K562 (cell line): ENCODE results near the gene ITGAE. TPM values are rescaled to one million over a fixed set of nuclear protein-coding genes. Genes with fewer than 3 reads are reported as not detected.

ENCODE experiments used
- CCAR2 ChIP-seq: fragments of 200-400 bp; formaldehyde crosslinking; IDR thresholded peaks from 2 replicates; pipeline ENCODE4 v1.6.1; 2017; ENCODE audit warnings: mild to moderate bottlenecking, low read depth, low read length
- DACH1 ChIP-seq: fragments of 450-650 bp; IDR thresholded peaks from 2 replicates; pipeline ENCODE4 v1.6.1; 2018; ENCODE audit not compliant: partially characterized antibody
- EGR1 ChIP-seq: fragments of 450-650 bp; conservative IDR thresholded peaks from 2 replicates; pipeline ENCODE4 v1.6.1; 2017; ENCODE audit warnings: mild to moderate bottlenecking
- LARP7 ChIP-seq: fragments of 450-650 bp; IDR thresholded peaks from 2 replicates; pipeline ENCODE4 v1.6.1; 2016
- NCOA6 ChIP-seq: fragments of 450-650 bp; IDR thresholded peaks from 2 replicates; pipeline ENCODE4 v1.6.1; 2017; ENCODE audit warnings: mild to moderate bottlenecking
- PRPF4 ChIP-seq: fragments of 200-400 bp; formaldehyde crosslinking; IDR thresholded peaks from one replicate; pipeline ENCODE4 v1.6.1; 2017; ENCODE audit warnings: low read length, low read depth, mild to moderate bottlenecking; ENCODE audit not compliant: insufficient read depth, poor library complexity, severe bottlenecking
- PYGO2 ChIP-seq: fragments of 450-650 bp; IDR thresholded peaks from 2 replicates; pipeline ENCODE4 v1.6.1; 2016; ENCODE audit warnings: mild to moderate bottlenecking, missing genetic modification characterization, moderate library complexity, missing compliant biosample characterization
- TBP ChIP-seq: optimal IDR thresholded peaks from 2 replicates; pipeline ENCODE3; 2011; ENCODE audit warnings: low read depth, low read length, improper control_type of control experiment
- TEAD1 ChIP-seq, 2 experiments: fragments of 450-650 bp in 1 of 2; sonication (generic) in 1 of 2; formaldehyde crosslinking; IDR thresholded peaks; 2 replicates each; pipeline versions ENCODE4 v1.4.0 to v1.8.0; 2020 to 2022; ENCODE audit warnings: mild to moderate bottlenecking in 2 of 2, missing genetic modification reagents in 1 of 2
- YY1 ChIP-seq, 3 experiments: IDR thresholded peaks; 2 replicates each; pipeline ENCODE4 v1.6.1; 2011; ENCODE audit warnings: low read length in 2 of 3, mild to moderate bottlenecking in 2 of 3, moderate library complexity in 2 of 3, borderline replicate concordance in 1 of 3, control low read depth in 1 of 3, low read depth in 1 of 3; ENCODE audit not compliant: insufficient read depth in 3 of 3, insufficient replicate concordance in 2 of 3, control insufficient read depth in 1 of 3, insufficient read length in 1 of 3; ENCODE audit errors: extremely low read depth in 1 of 3
- ZKSCAN3 ChIP-seq: fragments of 250-450 bp; sonication (Bioruptor Pico); IDR thresholded peaks from 2 replicates; pipeline ENCODE4 v1.4.0; 2020
- ZNF41 ChIP-seq: fragments of 250-450 bp; sonication (Bioruptor Pico); conservative IDR thresholded peaks from 2 replicates; pipeline ENCODE4 v1.4.0; 2020; ENCODE audit warnings: mild to moderate bottlenecking
- ZNF584 ChIP-seq: fragments of 200-800 bp; sonication (Bioruptor generic); IDR thresholded peaks from 2 replicates; pipeline ENCODE4 v1.6.1; 2016; ENCODE audit warnings: low read depth, mild to moderate bottlenecking, missing genetic modification characterization, missing compliant biosample characterization
- ZNF644 ChIP-seq: fragments of 200-800 bp; sonication (Bioruptor generic); IDR thresholded peaks from 2 replicates; pipeline ENCODE4 v1.6.1; 2016; ENCODE audit warnings: low read depth, missing genetic modification characterization, missing compliant biosample characterization
- polyA plus RNA-seq, 8 experiments: library from polyadenylated mRNA; depleted of rRNA in 4 of 8; stranded (reverse) in 5 of 8; unstranded in 3 of 8; fragments of >200 nt; fragmentation: Nextera tagmentation in 2 of 8; fragmentation: Illumina TruSeq in 1 of 8; extraction: Ambion mirVana in 2 of 8; extraction: Trizol in 1 of 8; gene quantifications; 2 replicates each; pipeline versions ENCODE4 v1.2.1 to v1.2.3, GENCODE V29; 2011 to 2014; ENCODE audit warnings: inconsistent platforms in 1 of 8, missing spikeins in 1 of 8
- total RNA-seq, 7 experiments: library from RNA; depleted of rRNA in 6 of 7; stranded (reverse); fragments of >200 nt in 6 of 7; fragmentation: Illumina TruSeq in 2 of 7; extraction: Trizol in 2 of 7; gene quantifications; 2 replicates each; pipeline versions ENCODE4 v1.2.1 to v1.2.3, GENCODE V29; 2011 to 2021; ENCODE audit warnings: low replicate concordance in 1 of 7
- TF ChIP-seq, protein P1 (sequence below): fragments of 250-450 bp; sonication (Bioruptor Pico); IDR thresholded peaks from 2 replicates; pipeline ENCODE4 v1.5.0; 2020; ENCODE audit warnings: mild to moderate bottlenecking, borderline replicate concordance
- TF ChIP-seq, protein P2 (sequence below): fragments of 450-650 bp; formaldehyde crosslinking; IDR thresholded peaks from 2 replicates; pipeline ENCODE4 v1.4.0; 2020; ENCODE audit warnings: mild to moderate bottlenecking, mixed read lengths
- TF ChIP-seq, protein P3 (sequence below): sonication (generic); formaldehyde crosslinking; IDR thresholded peaks from 2 replicates; pipeline ENCODE4 v1.8.0; 2022; ENCODE audit warnings: mild to moderate bottlenecking, low read depth, missing genetic modification reagents
- TF ChIP-seq, protein P4 (sequence below): fragments of 250-450 bp; sonication (Bioruptor Pico); IDR thresholded peaks from 2 replicates; pipeline ENCODE4 v1.8.0; 2022; ENCODE audit warnings: inconsistent platforms, mild to moderate bottlenecking, moderate library complexity, borderline replicate concordance
- TF ChIP-seq, protein P5 (sequence below): IDR thresholded peaks from 2 replicates; pipeline ENCODE4 v1.6.1; 2016; ENCODE audit warnings: missing genetic modification characterization, missing compliant biosample characterization

ITGAE gene
- total and polyA plus RNA-seq, 9 of the 15 experiments (the other 6 are each of a cell fraction or from before 2014, with no cell fraction given): 14.8 to 160 (median 27.0) TPM

DNA sequence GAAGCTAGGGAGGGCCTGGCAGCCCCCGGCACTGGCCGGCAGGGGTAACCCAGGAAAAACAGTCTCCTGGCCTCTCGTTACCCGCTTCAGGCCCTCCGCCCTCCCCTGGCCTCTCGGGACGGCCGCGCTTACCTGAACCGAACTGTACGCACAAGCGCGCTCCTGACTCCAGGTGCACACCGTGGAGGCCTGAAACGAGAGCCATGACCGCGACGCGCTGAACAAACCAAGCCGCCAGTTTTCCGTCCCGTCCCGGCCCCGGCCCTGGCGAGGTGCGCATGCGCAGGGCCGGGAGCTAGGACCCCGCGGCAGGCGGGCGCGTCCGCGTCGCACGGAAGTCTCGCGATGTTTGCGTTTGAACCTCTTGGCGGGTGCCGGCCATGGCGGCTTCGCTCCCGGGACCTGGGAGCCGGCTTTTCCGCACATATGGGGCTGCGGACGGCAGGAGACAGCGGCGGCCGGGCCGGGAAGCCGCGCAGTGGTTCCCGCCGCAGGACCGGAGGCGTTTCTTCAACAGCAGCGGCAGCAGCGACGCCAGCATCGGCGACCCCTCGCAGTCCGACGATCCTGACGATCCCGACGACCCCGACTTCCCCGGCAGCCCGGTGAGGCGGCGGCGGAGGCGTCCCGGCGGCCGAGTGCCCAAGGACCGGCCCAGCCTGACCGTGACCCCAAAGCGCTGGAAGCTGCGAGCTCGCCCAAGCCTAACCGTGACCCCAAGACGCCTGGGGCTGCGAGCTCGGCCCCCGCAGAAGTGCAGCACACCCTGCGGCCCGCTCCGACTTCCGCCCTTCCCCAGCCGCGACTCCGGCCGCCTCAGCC, 77.2 kb downstream of the ITGAE start, which contains the start of gene HASPIN (continued):
- TF ChIP-seq, protein P1, sequence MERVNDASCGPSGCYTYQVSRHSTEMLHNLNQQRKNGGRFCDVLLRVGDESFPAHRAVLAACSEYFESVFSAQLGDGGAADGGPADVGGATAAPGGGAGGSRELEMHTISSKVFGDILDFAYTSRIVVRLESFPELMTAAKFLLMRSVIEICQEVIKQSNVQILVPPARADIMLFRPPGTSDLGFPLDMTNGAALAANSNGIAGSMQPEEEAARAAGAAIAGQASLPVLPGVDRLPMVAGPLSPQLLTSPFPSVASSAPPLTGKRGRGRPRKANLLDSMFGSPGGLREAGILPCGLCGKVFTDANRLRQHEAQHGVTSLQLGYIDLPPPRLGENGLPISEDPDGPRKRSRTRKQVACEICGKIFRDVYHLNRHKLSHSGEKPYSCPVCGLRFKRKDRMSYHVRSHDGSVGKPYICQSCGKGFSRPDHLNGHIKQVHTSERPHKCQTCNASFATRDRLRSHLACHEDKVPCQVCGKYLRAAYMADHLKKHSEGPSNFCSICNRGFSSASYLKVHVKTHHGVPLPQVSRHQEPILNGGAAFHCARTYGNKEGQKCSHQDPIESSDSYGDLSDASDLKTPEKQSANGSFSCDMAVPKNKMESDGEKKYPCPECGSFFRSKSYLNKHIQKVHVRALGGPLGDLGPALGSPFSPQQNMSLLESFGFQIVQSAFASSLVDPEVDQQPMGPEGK (CRISPR knock-in tag): no peak
- TF ChIP-seq ZNF41 (CRISPR knock-in tag) (no peak), DACH1 (no peak), NCOA6 (no peak), ZKSCAN3 (CRISPR knock-in tag) (no peak), PRPF4 (no peak), ZNF644 (no peak), ZNF584 (CRISPR knock-in tag) (no peak), TEAD1 (CRISPR knock-in tag; IDR thresholded peaks at IDR 0.05) (0 out of 4 replicates have a peak, but pooled peaks of 1 of the 2 experiments have one; percentile 26), YY1 (IDR thresholded peaks at IDR 0.05; ENCODE audit: borderline replicate concordance in 1 of 3, control insufficient read depth in 1 of 3, extremely low read depth in 1 of 3, insufficient read depth in 3 of 3, insufficient read length in 1 of 3, insufficient replicate concordance in 2 of 3, low read depth in 1 of 3, low read length in 2 of 3) (peak; percentile 52 to 93 (median 89)), CCAR2 (no peak), LARP7 (no peak), TBP (peak; percentile 76), EGR1 (peak; percentile 42; the same call in 1 of the 2 replicates), PYGO2 (tag) (no peak)
- TF ChIP-seq, protein P2, sequence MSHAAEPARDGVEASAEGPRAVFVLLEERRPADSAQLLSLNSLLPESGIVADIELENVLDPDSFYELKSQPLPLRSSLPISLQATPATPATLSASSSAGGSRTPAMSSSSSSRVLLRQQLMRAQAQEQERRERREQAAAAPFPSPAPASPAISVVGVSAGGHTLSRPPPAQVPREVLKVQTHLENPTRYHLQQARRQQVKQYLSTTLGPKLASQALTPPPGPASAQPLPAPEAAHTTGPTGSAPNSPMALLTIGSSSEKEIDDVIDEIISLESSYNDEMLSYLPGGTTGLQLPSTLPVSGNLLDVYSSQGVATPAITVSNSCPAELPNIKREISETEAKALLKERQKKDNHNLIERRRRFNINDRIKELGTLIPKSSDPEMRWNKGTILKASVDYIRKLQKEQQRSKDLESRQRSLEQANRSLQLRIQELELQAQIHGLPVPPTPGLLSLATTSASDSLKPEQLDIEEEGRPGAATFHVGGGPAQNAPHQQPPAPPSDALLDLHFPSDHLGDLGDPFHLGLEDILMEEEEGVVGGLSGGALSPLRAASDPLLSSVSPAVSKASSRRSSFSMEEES (CRISPR knock-in tag): no peak
- TF ChIP-seq, protein P3, sequence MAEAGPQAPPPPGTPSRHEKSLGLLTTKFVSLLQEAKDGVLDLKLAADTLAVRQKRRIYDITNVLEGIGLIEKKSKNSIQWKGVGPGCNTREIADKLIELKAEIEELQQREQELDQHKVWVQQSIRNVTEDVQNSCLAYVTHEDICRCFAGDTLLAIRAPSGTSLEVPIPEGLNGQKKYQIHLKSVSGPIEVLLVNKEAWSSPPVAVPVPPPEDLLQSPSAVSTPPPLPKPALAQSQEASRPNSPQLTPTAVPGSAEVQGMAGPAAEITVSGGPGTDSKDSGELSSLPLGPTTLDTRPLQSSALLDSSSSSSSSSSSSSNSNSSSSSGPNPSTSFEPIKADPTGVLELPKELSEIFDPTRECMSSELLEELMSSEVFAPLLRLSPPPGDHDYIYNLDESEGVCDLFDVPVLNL: peak; percentile 99
- TF ChIP-seq, protein P4, sequence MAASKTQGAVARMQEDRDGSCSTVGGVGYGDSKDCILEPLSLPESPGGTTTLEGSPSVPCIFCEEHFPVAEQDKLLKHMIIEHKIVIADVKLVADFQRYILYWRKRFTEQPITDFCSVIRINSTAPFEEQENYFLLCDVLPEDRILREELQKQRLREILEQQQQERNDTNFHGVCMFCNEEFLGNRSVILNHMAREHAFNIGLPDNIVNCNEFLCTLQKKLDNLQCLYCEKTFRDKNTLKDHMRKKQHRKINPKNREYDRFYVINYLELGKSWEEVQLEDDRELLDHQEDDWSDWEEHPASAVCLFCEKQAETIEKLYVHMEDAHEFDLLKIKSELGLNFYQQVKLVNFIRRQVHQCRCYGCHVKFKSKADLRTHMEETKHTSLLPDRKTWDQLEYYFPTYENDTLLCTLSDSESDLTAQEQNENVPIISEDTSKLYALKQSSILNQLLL: no peak
- TF ChIP-seq, protein P5, sequence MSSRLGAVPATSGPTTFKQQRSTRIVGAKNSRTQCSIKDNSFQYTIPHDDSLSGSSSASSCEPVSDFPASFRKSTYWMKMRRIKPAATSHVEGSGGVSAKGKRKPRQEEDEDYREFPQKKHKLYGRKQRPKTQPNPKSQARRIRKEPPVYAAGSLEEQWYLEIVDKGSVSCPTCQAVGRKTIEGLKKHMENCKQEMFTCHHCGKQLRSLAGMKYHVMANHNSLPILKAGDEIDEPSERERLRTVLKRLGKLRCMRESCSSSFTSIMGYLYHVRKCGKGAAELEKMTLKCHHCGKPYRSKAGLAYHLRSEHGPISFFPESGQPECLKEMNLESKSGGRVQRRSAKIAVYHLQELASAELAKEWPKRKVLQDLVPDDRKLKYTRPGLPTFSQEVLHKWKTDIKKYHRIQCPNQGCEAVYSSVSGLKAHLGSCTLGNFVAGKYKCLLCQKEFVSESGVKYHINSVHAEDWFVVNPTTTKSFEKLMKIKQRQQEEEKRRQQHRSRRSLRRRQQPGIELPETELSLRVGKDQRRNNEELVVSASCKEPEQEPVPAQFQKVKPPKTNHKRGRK: no peak
